CD4-positive, alpha-beta T cell treated with Interleukin-17A for 4 hours (primary cell): ENCODE data around the gene SEMA5A.

Source experiments
- DNase-seq: peaks from one replicate; pipeline ENCODE4 v3.0.0-alpha.2; 2020; ENCODE audit warnings: mixed read lengths

Gene SEMA5A

GRCh38 chr5:9251379-9251980, 294.4 kb downstream of the SEMA5A start:
- no peak for DNase-seq

GRCh38 chr5:9249231-9249630, 296.6 kb downstream of the SEMA5A start:
- DNase-seq = no peak

GRCh38 chr5:9245071-9245470, 300.8 kb downstream of the SEMA5A start:
- DNase-seq = no peak

- DNase-seq = no peak
Observed at GRCh38 chr5:9244417-9244816, 301.5 kb downstream of the SEMA5A start.

- DNase-seq = no peak
Observed at GRCh38 chr5:9241479-9242305, 304.2 kb downstream of the SEMA5A start.

GRCh38 chr5:9240431-9240830, 305.4 kb downstream of the SEMA5A start:
- no peak for DNase-seq

GRCh38 chr5:9239626-9240025, 306.2 kb downstream of the SEMA5A start:
- no peak for DNase-seq

- no peak for DNase-seq
Observed at GRCh38 chr5:9239071-9239470, 306.8 kb downstream of the SEMA5A start.

GRCh38 chr5:9233712-9234111, 312.2 kb downstream of the SEMA5A start:
- no peak for DNase-seq

- no peak for DNase-seq
Observed at GRCh38 chr5:9233035-9233434, 312.8 kb downstream of the SEMA5A start.

- no peak for DNase-seq
Observed at GRCh38 chr5:9231842-9232241, 314.0 kb downstream of the SEMA5A start.

GRCh38 chr5:9230355-9230754, 315.5 kb downstream of the SEMA5A start:
- no peak for DNase-seq

- no peak for DNase-seq
Observed at GRCh38 chr5:9226016-9226536, 319.8 kb downstream of the SEMA5A start.

- no peak for DNase-seq
Observed at GRCh38 chr5:9222054-9222976, 323.6 kb downstream of the SEMA5A start.

GRCh38 chr5:9218358-9218757, 327.5 kb downstream of the SEMA5A start:
- no peak for DNase-seq

- no peak for DNase-seq
Observed at GRCh38 chr5:9212605-9213004, 333.3 kb downstream of the SEMA5A start.

GRCh38 chr5:9209846-9210492, 335.9 kb downstream of the SEMA5A start:
- DNase-seq = no peak

GRCh38 chr5:9207817-9208418, 338.0 kb downstream of the SEMA5A start:
- DNase-seq = no peak

GRCh38 chr5:9202636-9203035, 343.2 kb downstream of the SEMA5A start:
- no peak for DNase-seq

GRCh38 chr5:9201761-9202160, 344.1 kb downstream of the SEMA5A start:
- DNase-seq = no peak

GRCh38 chr5:9201011-9201410, 344.9 kb downstream of the SEMA5A start:
- DNase-seq = no peak

GRCh38 chr5:9198394-9198793, 347.5 kb downstream of the SEMA5A start:
- DNase-seq = no peak
